ENCODE data around the gene PDGFRB.

The PDGFRB gene

DNA sequence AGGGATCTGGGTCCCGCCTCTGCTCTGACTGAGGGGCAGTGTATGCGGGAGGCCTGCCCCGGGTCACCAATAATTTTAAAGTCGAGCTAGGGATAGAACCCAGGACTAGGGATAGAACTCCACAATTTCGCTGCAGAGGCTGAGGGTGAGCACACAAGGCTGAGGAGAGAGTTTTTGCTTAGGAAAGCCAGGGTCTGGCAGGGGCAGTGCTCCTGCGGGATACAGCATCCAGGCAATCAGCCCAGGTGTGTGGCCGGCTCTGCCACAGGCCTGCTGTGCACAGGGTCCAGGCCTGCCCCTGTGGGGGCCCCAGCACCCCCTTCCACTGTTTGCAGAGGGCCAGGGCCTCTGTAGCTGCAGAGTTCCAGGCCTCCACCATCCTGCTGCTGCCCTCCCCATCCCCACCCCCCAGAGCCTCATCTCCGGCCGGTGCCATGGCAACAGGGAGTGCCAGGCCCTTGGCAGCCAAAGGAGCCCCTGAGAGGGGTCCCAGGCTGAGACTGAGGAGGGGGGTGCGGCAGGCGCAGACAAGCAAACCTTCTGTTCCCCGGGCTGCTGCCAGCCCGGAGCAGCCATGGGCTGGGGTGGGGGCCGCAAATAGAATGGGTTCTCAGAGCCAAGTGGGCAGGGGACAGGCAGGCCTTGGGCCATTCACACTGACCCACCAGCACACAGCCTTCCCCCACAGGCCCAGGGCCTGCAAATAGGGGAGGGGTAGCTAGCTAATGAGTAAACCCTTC, 8.6 kb downstream of the PDGFRB start:
- H3K4me3 ChIP-seq (replicated peaks; ENCODE audit: insufficient read depth, low read length) = no peak overlapping the region
- TF ChIP-seq, protein P1, sequence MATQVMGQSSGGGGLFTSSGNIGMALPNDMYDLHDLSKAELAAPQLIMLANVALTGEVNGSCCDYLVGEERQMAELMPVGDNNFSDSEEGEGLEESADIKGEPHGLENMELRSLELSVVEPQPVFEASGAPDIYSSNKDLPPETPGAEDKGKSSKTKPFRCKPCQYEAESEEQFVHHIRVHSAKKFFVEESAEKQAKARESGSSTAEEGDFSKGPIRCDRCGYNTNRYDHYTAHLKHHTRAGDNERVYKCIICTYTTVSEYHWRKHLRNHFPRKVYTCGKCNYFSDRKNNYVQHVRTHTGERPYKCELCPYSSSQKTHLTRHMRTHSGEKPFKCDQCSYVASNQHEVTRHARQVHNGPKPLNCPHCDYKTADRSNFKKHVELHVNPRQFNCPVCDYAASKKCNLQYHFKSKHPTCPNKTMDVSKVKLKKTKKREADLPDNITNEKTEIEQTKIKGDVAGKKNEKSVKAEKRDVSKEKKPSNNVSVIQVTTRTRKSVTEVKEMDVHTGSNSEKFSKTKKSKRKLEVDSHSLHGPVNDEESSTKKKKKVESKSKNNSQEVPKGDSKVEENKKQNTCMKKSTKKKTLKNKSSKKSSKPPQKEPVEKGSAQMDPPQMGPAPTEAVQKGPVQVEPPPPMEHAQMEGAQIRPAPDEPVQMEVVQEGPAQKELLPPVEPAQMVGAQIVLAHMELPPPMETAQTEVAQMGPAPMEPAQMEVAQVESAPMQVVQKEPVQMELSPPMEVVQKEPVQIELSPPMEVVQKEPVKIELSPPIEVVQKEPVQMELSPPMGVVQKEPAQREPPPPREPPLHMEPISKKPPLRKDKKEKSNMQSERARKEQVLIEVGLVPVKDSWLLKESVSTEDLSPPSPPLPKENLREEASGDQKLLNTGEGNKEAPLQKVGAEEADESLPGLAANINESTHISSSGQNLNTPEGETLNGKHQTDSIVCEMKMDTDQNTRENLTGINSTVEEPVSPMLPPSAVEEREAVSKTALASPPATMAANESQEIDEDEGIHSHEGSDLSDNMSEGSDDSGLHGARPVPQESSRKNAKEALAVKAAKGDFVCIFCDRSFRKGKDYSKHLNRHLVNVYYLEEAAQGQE (IDR thresholded peaks at IDR 0.05; ENCODE audit: insufficient replicate concordance, low read depth) = no peak
- TF ChIP-seq GABPA (IDR thresholded peaks at IDR 0.05; ENCODE audit: low read depth) = no peak
- TF ChIP-seq, protein P2, sequence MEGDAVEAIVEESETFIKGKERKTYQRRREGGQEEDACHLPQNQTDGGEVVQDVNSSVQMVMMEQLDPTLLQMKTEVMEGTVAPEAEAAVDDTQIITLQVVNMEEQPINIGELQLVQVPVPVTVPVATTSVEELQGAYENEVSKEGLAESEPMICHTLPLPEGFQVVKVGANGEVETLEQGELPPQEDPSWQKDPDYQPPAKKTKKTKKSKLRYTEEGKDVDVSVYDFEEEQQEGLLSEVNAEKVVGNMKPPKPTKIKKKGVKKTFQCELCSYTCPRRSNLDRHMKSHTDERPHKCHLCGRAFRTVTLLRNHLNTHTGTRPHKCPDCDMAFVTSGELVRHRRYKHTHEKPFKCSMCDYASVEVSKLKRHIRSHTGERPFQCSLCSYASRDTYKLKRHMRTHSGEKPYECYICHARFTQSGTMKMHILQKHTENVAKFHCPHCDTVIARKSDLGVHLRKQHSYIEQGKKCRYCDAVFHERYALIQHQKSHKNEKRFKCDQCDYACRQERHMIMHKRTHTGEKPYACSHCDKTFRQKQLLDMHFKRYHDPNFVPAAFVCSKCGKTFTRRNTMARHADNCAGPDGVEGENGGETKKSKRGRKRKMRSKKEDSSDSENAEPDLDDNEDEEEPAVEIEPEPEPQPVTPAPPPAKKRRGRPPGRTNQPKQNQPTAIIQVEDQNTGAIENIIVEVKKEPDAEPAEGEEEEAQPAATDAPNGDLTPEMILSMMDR (IDR thresholded peaks at IDR 0.05; ENCODE audit: insufficient read depth, low read length) = no peak
- TF ChIP-seq POLR2AphosphoS5 (IDR thresholded peaks at IDR 0.05; ENCODE audit: low read depth) = no peak
- no peak for TF ChIP-seq SPI1 (IDR thresholded peaks at IDR 0.05; ENCODE audit: borderline replicate concordance, low read depth)
- H3K27ac ChIP-seq (replicated peaks) = no peak overlapping the region
- no peak for DNase-seq (ENCODE audit: low read depth in 1 of 2, low spot score in 1 of 2)
- H3K27me3 ChIP-seq (ENCODE audit: insufficient read depth, poor library complexity, severe bottlenecking) = no peaks in the 10 kb centered on the region

DNA sequence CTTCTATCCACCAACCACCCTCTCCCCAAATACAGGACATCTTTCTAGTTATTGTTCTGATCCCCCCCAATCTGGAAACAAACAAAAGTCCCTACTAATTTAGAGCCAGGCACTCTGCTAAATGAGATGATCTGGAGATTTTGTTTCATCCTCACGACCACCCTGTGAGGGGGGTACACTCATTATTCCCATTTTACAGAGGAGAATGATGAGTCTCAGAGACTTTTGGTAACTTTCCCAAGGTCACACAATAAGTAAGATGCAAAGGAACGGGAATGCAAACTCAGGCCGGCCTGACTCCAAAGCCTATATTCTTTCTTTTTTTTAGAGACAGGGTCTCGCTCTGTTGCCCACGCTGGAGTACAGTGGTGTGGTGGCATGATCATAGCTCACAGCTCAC, 9.4 kb downstream of the PDGFRB start:
- Histone ChIP-seq H3K27me3 (ENCODE audit: insufficient read depth, poor library complexity, severe bottlenecking) (no peaks in the 10 kb centered on the region), H3K27ac (replicated peaks) (no peak overlapping the region), H3K4me3 (replicated peaks; ENCODE audit: insufficient read depth, low read length) (no peak overlapping the region)
- TF ChIP-seq, protein P2 (IDR thresholded peaks at IDR 0.05; ENCODE audit: insufficient read depth, low read length) = no peak
- TF ChIP-seq GABPA (IDR thresholded peaks at IDR 0.05; ENCODE audit: low read depth) (no peak), POLR2AphosphoS5 (IDR thresholded peaks at IDR 0.05; ENCODE audit: low read depth) (no peak), SPI1 (IDR thresholded peaks at IDR 0.05; ENCODE audit: borderline replicate concordance, low read depth) (no peak)
- TF ChIP-seq, protein P1 (IDR thresholded peaks at IDR 0.05; ENCODE audit: insufficient replicate concordance, low read depth) = no peak
- DNase-seq (ENCODE audit: low read depth in 1 of 2, low spot score in 1 of 2) = no peak

DNA sequence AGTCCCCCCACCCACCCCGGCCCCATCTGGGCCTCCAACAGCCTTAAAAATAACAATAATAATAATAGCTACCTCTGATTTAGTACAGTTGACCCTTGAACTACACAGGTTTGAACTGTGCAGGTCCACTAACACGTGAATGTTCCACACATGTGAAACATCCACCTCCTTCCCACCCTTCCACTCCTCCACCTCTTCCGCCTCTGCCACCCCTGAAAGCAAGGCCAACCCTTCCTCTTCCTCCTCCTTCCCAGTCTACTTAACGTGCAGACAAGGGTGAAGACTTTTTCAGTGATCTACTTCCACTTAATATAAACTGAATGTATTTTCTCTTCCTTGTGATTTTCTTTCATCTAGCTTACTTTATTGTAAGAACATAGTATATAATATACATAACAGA, 10.8 kb downstream of the PDGFRB start:
- H3K27me3 ChIP-seq (ENCODE audit: insufficient read depth, poor library complexity, severe bottlenecking) = no peaks in the 10 kb centered on the region
- no peak overlapping the region for H3K27ac ChIP-seq (replicated peaks)
- DNase-seq (ENCODE audit: low read depth in 1 of 2, low spot score in 1 of 2) = no peak
- H3K4me3 ChIP-seq (replicated peaks; ENCODE audit: insufficient read depth, low read length) = no peak overlapping the region
- TF ChIP-seq, protein P2 (IDR thresholded peaks at IDR 0.05; ENCODE audit: insufficient read depth, low read length) = no peak
- TF ChIP-seq GABPA (IDR thresholded peaks at IDR 0.05; ENCODE audit: low read depth) (no peak), SPI1 (IDR thresholded peaks at IDR 0.05; ENCODE audit: borderline replicate concordance, low read depth) (no peak), POLR2AphosphoS5 (IDR thresholded peaks at IDR 0.05; ENCODE audit: low read depth) (no peak)
- TF ChIP-seq, protein P1 (IDR thresholded peaks at IDR 0.05; ENCODE audit: insufficient replicate concordance, low read depth) = no peak

Data from HL-60 (cell line).